HK-2 (cell line): ENCODE data around the gene FCRL6.

Experiments
- DNase-seq: peaks from one replicate; pipeline ENCODE4 v3.0.0-alpha.2; 2018; ENCODE audit not compliant: unreplicated experiment

FCRL6 gene

DNA sequence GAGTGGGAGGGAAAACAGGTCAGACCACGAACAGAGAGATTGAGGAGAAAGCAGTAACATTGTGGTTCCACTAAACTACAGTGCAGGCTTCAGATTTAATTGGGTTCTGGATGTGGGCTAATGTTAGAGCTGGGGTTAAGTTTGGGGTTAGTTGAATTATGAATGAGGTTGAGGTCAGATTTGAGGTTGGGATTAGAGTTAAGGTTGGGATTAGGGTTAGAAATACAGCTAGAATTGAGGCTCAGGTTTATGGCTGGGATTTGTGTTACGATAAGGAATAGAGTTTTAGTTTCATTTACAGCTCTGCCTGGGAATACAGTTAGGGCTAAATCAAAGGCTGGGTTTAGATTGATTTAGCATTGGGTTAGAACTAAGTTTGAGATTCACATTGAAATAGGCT lies 62.1 kb downstream of the FCRL6 start:
- DNase-seq = no peak
